ENCODE results near the gene NCOR1. TPM values are rescaled to one million over a fixed set of nuclear protein-coding genes. Genes with fewer than 3 reads are reported as not detected.
A peak's percentile ranks its signal among the peaks of the same experiment; 100 is the strongest.

The NCOR1 gene
- total RNA-seq, 1 donor from 2014 or later, result 81.0 TPM

- no peak for TF ChIP-seq CTCF (IDR thresholded peaks at IDR 0.05)
- intact Hi-C loops (cut with DNase I), result no loop called here
- Histone ChIP-seq H3K36me3 (peaks cover 24 to 41% of the 10 kb centered on the region in 2 donors), H3K9me3 (no peaks in the 10 kb centered on the region), H3K27me3 (no peaks in the 10 kb centered on the region), H3K27ac (no peak overlapping the region), H3K4me3 (no peak overlapping the region), H3K4me1 (no peaks in the 10 kb centered on the region)
- no peak for DNase-seq (ENCODE audit: low spot score in 2 of 2)
Measured at GRCh38 chr17:16108386-16108785, 106.9 kb downstream of the NCOR1 start.

GRCh38 chr17:16107165-16107770 is 108.1 kb downstream of the NCOR1 start:
- intact Hi-C loops (cut with DNase I), result no loop called here
- no peak for TF ChIP-seq CTCF (IDR thresholded peaks at IDR 0.05)
- Histone ChIP-seq H3K27me3 (no peaks in the 10 kb centered on the region), H3K36me3 (peaks cover 21 to 38% of the 10 kb centered on the region in 2 donors), H3K4me1 (no peaks in the 10 kb centered on the region), H3K4me3 (no peak overlapping the region), H3K27ac (no peak overlapping the region), H3K9me3 (no peaks in the 10 kb centered on the region)
- DNase-seq (ENCODE audit: low spot score in 2 of 2), result no peak

GRCh38 chr17:16106161-16106891 is 109.0 kb downstream of the NCOR1 start:
- no peak overlapping the region for H3K4me3 ChIP-seq
- no peak for DNase-seq (ENCODE audit: low spot score in 2 of 2)
- TF ChIP-seq CTCF (IDR thresholded peaks at IDR 0.05), result no peak
- intact Hi-C loops (cut with DNase I), result no loop called here
- H3K9me3 ChIP-seq, result no peaks in the 10 kb centered on the region
- H3K27me3 ChIP-seq, result no peaks in the 10 kb centered on the region
- H3K27ac ChIP-seq, result peak overlapping the region in 1 of 2 donors; percentile 27
- no peaks in the 10 kb centered on the region for H3K4me1 ChIP-seq
- peaks cover 21 to 38% of the 10 kb centered on the region in 2 donors for H3K36me3 ChIP-seq

GRCh38 chr17:16104189-16104588 is 111.1 kb downstream of the NCOR1 start:
- TF ChIP-seq CTCF (IDR thresholded peaks at IDR 0.05), result no peak
- intact Hi-C loops (cut with DNase I), result no loop called here
- no peaks in the 10 kb centered on the region for H3K9me3 ChIP-seq
- peaks cover 30 to 50% of the 10 kb centered on the region in 2 donors for H3K36me3 ChIP-seq
- no peak overlapping the region for H3K4me3 ChIP-seq
- no peaks in the 10 kb centered on the region for H3K4me1 ChIP-seq
- no peak for DNase-seq (ENCODE audit: low spot score in 2 of 2)
- H3K27ac ChIP-seq, result no peak overlapping the region
- H3K27me3 ChIP-seq, result no peaks in the 10 kb centered on the region

GRCh38 chr17:16101440-16101839 is 113.9 kb downstream of the NCOR1 start:
- Histone ChIP-seq H3K27ac (no peak overlapping the region), H3K36me3 (peaks cover 36 to 60% of the 10 kb centered on the region in 2 donors), H3K27me3 (no peaks in the 10 kb centered on the region), H3K4me1 (no peaks in the 10 kb centered on the region), H3K4me3 (no peak overlapping the region), H3K9me3 (no peaks in the 10 kb centered on the region)
- DNase-seq (ENCODE audit: low spot score in 2 of 2), result no peak
- no peak for TF ChIP-seq CTCF (IDR thresholded peaks at IDR 0.05)
- intact Hi-C loops (cut with DNase I), result no loop called here

Data from ascending aorta (tissue), 2 donors.